ENCODE measurements around the gene CDC42. TPM values are rescaled to one million over a fixed set of nuclear protein-coding genes. Genes with fewer than 3 reads are reported as not detected.

Gene CDC42
- total and polyA plus RNA-seq, 5 donors: 92.1 to 178 (median 131) TPM

Other genes starting within 250 kb of the CDC42 start
- under 1 TPM in 2 of 4 donors, not detected in 2; 0.06 to 0.23 TPM for gene LDLRAD2, start 240.4 kb upstream of the CDC42 start, total RNA-seq
- 4.7 TPM for gene LDLRAD2, start 240.4 kb upstream of the CDC42 start, polyA plus RNA-seq
- 100 to 1,000 TPM; 320 to 659 (median 492) TPM for gene HSPG2, start 115.4 kb upstream of the CDC42 start, total RNA-seq
- 257 TPM for gene HSPG2, start 115.4 kb upstream of the CDC42 start, polyA plus RNA-seq
- gene CELA3B, start 75.7 kb upstream of the CDC42 start, total RNA-seq: under 1 TPM in 1 of 4 donors, not detected in 3; 0.53 TPM
- 0.09 TPM for gene CELA3B, start 75.7 kb upstream of the CDC42 start, polyA plus RNA-seq
- under 1 TPM in 1 of 4 donors, not detected in 3; 0.86 TPM for gene CELA3A, start 51.1 kb upstream of the CDC42 start, total RNA-seq
- not detected for gene CELA3A, start 51.1 kb upstream of the CDC42 start, polyA plus RNA-seq
- gene WNT4, start 90.4 kb downstream of the CDC42 start, total RNA-seq: under 1 TPM in 3 of 4 donors, not detected in 1; 0.14 to 0.25 (median 0.24) TPM
- 0.05 TPM for gene WNT4, start 90.4 kb downstream of the CDC42 start, polyA plus RNA-seq

All from right cardiac atrium (tissue), 5 donors.